NCI-H446 (cell line): Measurements from ENCODE around the gene CLK2.
A peak's percentile ranks its signal among the peaks of the same experiment; 100 is the strongest.
"Not testable (repeated sequence)": the region's sequence is repeated elsewhere in the genome, so short reads cannot be mapped to it uniquely, and the experiment has no call there.

ENCODE experiments used
- DNase-seq, 2 experiments: peaks; one replicate each; lab custom pipeline; 2025; lab: John Stamatoyannopoulos, UW

The CLK2 gene

DNA sequence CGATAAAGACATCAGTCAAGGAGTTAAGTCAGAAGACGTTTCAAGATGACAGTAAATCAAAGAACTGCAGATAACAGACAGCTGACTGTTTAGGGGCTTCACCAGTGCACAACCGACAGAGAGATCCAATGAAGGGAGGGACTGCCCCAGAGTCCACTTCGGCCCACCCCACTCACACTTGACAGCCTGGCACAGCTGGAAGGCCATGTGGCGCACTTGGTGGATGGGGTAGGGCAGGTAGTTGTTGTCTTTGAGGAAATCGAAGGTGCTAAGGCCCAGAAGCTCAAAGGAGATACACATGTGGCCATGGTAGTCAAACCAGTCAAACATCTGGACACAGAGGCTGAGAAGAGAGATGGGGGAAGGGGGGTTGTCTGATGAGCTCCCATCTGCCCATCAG, 6.8 kb downstream of the CLK2 start:
- no peak for DNase-seq

GRCh38 chr1:155263067-155263466, 10.2 kb downstream of the CLK2 start:
- no peak for DNase-seq

DNA sequence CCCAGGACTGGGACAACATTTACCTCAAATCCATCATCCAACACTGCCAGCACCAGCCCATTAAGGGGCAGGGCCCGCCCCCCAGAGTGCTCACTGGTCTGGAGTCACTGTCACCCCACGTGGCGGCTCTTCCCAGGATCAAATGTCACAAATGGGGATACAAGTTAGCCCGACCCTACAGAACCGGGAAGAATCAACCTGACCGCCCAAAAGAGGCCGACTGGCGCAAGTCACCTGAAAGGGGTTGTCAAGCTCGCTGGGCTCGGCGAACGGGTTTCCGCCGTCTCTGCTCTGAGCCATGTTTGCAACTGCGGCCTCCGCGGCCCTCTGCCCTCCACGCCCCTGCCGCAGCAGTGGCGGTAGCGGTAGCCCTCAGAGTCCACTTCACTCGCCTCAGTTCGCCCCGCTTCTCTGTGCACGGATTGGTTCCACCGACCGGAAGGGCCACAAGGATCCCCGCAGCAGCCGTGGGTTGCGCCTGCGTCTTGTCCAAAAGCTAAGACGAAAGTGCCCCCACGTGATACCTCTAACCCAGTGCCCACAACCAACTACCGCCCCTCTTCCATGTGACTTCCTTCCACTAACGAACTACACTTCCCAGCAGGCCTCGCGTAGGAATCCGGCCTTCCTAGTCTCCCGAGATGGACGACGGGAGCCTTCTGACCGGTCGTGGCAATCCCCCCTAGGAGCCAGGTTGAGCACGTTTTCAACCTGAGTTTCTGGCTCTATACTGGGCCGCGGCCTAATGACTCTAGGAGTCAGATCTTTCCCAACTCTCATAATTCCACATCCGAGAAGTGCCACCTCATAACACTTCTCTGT, 11.2 kb downstream of the CLK2 start, which contains the start of gene SCAMP3:
SCAMP3 (minus strand) TSS at position 509 of the 822 bp plus-strand sequence; CDS start at position 300, 209 bp downstream.
- DNase-seq: peak; percentile 98

DNA sequence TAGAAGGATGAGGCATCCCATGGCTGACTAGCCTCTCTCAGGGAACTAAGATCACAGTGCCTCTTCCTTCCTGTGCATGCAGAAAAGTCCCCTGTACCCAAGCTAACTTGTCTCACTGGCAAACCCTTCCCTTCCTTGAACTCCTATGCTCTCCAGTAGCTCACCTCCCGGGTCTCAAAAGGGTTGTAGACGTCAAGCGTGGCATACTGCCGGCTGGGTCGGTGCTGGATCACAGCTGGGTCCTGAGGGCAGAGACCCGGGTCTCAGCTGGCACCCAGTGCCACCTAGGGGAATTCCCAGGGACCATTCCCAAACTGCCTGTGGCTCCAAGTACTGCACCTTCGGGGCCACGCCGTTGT, 11.8 kb downstream of the CLK2 start:
- DNase-seq: no peak

DNA sequence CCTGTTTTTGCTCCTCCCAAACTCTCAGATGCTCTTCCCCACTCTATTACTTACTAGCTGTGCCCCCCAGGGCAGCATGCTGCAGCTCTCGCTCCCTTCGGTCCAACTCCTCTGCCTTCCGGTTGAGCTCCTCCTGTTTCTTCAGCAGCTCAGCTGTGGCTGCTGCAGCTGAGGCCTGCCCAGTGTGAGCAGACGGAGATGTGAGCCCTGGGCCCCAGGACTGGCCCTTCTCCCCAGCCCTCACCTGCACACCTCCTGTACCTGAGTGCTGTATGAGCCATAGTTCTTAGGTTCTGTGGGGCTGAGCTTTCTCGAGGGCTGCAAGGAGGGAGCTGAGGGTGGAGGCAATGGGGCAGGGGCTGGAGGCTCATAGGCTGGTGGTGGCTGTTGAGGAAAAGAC, 13.0 kb downstream of the CLK2 start:
- no peak for DNase-seq

DNA sequence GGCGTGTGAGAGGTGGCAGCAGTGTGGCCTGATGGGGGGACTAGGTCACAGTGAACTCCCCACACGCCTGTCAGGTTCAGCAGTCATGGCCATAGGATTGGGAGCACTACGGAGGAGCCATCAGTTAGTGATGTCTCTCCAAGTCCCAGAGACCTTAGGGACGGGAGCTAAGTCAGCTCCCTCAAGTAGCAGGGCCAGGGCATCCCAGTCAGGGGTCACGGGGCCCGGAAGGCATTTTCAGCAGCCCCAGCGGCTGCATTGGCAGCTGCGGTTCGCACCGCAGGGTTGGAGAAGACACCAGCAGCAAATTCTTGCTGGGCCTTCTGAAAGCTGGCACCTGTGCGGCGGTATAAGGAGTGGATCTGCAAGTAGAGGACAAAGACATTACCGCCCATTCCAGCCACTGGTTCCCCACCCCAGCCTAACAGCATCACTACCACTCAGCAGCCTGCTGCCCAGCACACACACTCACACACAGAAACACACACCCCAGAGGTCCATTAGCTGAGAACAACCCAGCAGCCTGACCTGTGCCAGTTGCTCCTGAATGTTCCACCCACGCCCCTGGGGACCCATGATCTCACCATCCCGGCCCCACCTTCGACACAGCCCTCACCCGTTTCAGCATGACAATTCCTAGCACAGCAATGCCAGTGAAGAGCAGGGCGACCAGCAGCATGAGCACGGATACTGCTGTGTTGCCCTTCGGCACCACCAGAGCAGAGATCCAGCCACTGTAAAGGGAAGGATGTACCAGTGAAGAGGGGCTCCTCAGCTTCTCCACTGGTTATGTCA, 17.0 kb downstream of the CLK2 start:
- no peak for DNase-seq

DNA sequence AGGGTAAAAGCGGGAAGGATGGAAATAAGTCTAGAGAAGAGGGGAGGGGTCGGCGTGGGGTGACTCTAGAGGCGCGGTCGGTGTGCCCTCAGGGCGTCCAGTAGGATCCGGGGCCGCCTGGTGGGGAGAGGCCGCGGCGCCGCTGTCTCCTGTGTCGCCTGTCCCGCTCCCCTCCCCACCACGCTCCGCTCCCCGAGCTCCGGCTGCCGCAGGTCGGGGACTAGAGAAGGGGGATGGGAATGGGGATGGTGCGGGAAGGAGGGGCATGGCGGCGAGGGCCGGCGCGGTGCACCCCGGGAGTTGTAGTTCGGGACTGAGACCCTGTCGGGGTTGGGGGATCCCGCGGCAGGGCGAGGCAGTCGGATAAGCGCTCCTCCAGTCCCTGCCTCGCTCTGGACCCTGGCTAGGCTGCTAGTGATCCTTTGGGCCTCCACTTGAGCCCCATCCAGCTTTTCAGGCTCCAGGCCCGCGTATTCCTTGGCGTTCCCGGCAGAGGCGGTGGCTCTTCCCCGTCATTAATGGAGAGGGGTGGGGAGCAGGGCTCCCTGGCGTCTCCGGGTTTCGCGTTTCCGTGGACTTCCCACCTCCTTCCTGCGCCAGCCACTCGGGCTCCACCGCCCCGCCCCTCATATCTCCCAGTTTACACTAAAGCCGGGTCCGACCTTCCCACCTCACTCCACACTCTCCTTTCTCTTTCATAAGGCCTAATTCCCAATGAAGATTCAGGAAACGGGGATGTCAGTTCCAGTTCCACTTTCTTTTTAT, 17.9 kb downstream of the CLK2 start, which contains the start of gene ENTREP3:
ENTREP3 (minus strand) TSS at position 241 of the 765 bp plus-strand sequence. CDS start 606 bp downstream, outside the sequence.
- peak; percentile 84 to 92 for DNase-seq

DNA sequence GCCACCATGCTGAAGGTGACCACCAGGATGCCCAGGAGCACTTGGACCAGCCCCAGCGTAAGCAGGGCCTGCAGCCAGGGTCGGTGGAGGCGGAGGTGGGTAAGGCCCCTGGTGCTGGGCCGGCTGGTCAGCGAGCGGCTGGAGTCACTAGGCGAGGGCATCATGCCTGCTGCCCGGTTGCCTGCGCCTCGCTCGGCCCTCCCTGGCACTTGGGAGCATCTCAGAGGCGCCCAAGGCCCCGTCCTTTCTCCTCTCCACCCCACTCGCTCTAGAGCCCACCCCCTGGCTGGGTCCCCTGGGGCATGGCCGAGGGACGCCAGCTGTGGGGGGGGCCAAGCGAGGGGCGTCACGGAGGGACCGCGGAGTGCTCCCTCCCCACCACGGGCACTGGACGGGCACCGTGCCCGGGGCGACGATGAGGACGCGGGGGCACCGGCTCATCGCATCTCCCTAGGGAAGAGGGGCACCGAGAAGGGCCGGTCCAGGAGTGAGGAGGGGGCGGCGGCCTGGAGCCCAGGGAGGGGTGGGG, 18.5 kb downstream of the CLK2 start:
- no peak for DNase-seq

DNA sequence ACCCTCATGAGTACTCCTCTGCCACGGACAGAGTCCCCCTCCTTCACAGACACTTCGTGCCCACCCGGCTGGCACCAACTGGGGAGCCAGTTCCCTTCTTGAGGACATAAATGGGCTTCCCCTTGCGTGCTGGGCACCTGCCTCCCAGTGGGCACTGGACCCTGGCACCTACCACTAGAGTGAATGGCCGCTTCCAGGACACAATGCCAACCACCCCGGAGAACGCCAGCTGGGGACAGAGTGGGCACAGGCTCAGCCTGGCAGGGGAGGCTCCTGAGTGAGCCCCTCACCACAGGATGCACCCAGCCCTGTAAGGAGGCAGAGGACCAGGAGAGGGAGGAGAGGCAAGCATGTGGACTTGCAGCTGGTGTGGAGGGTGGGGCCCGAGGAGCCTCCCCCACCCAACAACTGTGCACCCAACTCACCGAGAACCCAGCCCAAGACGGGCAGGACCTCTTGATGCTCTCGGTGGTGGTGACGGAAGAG, 19.0 kb downstream of the CLK2 start:
- no peak for DNase-seq

DNA sequence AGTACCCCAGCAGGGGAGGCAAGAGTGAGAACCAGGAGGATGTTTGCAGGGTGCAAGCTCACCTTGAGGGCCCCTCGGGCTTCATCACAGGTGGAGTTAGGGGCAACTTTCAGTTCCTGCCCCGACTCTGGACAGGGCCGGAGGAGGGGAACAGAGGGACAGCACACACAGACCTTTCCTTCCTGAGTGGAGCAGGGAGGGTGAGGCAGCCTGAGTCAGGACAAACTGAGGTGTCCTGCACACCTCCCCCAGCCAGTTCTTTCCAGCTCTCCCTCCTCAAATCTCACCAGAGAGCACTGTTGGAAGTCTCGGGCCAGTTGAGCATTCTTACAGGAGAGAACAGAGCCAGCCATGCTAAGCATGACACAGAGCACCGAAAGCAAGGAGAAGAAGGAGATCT, 19.5 kb downstream of the CLK2 start:
- DNase-seq: no peak

DNA sequence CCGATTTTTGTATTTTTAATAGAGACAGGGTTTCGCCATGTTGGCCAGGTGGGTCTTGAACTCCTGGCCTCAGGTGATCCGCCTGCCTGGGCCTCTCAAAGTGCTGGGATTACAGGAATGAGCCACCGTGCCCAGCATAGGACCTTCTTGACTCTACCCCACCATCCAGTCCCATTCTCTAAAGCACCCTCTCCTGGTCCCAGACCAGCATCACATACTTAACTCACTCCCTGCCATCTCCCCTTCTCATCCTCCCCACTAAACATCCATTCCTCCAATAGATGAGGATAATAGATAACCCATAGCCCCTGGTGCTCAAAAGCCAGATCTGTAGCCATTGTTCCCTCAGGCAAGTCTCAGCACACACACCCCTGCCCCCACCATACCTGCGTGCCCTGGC, 20.1 kb downstream of the CLK2 start:
- DNase-seq: no peak

- DNase-seq: no peak
These were observed 21.7 kb downstream of the CLK2 start for GRCh38 chr1:155251566-155251965.

DNA sequence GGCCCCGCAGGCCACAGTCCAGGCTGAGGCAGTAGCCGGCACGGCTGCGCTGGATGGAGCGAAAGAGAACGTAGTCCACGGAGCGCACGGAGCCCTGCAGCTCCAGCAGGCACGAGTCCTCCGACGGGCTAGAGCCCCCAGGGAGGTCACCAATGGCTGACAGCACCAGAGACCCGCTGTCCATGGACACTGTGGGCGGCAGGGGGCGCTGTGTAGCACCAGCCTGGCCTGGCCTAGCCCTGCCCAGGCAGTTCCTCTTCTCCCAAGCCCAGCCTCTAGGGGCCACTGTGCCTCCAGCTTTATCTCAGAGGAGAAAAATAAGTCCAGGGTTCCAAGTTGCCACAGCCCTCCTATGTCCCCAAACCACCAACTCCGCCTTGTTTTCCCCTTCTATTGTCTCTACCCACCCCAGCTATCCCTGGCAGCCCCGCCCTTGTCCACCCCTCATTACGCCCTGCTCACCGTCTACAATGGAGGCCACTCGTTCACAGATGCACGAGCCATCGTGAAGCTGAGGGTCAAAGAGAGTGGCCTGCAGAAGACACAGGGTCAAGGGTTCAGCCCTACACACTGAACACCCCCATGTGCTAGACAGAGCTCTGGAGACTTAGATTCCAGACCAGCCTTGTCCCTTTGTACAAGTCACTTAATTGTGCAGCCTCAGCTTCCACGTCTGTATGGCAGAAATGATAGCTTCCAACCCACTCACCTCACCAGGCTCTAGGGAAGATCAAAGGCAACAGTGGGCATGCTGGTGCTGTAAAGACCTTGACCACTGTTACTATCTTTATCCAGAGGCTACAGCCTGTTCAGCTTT, 22.5 kb downstream of the CLK2 start:
- DNase-seq: peak; percentile 94 to 96

GRCh38 chr1:155250246-155250632, 23.1 kb downstream of the CLK2 start:
- no peak for DNase-seq

GRCh38 chr1:155247667-155248553, 25.4 kb downstream of the CLK2 start:
- no peak for DNase-seq

DNA sequence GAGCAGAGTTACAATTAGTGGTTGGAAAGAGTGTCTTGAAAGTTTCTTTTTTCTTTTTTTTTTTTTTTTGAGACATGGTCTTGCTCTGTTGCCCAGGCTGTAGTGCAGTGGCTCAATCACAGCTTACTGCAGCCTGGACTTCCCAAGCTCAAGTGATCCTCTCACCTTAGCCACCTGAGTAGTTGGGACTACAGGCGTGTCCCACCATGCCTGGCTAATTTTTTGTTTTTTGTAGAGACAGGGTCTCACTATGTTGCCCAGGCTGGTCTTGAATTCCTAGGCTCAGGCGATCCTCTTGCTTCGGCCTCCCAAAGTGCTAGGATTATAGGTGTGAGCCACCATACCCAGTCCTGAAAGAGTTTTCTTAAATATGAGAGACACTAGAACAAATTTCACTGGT, 26.5 kb downstream of the CLK2 start:
- not testable (repeated sequence) for DNase-seq

DNA sequence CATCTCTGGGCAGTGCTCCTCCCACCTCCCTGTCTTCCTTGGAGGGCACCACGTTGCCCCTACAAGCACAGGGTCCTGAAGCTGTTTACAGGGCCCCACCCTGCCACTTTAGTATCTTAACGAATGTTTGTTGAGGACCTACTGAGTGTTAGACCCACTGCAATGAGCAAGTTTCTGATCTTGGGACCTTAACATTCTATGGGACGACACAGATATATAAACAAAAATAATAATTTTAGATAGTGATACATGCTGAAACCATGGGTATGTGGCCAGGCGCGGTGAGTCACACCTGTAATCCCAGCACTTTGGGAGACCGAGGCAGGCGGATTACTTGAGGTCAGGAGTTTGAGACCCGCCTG, 28.2 kb downstream of the CLK2 start:
- DNase-seq: no peak

DNA sequence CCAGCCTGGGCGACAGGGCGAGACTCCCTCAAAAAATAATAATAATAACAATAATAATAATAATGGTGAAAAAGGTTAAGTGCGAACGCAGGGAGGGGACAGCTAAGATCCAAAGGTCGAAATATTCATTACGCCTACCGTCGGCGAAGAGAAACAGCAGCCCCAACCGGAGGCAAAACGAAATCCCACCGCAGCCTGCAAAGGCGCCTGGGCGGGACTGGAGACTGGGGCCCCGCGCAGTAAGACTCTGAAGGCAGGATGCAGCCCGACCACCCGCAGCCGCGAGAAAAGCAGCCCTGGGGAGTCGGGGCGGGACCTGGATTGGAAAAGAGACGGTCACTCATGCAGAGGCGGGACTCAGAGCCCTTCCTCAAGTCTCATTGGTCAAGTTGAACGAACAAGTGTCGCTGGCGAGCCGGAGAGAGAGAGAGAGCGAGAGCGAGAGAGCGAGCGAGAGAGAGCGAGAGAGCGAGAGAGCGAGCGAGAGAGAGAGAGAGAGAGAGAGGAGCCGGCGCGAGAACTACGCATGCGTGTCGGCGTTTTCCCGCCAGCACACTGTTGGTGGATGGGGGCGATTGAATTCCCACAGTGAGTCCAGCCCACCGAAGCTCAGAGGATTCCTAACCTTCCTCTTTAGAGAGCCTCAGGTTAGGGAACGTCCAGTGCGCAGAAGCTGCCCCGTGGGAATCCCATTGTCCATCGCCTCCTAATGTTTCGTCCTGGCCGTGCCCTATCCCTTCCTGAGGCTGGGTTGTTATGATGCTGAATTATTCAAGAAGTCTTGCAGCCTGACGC, 28.7 kb downstream of the CLK2 start:
- peak; percentile 99 to 100 for DNase-seq

GRCh38 chr1:155242805-155243358, 30.4 kb downstream of the CLK2 start:
- DNase-seq: no peak
